GM23248 (cell line): ENCODE measurements around the gene CCDC18. TPM values are rescaled to one million over a fixed set of nuclear protein-coding genes. Genes with fewer than 3 reads are reported as not detected.

Source experiments
- DNase-seq: peaks from one replicate; pipeline ENCODE4 v3.0.0-alpha.2; 2015
- H2AFZ ChIP-seq: fragments of 200-600 bp; sonication (generic); 2 replicates; pipeline ENCODE4 v1.6.1; 2016; ENCODE audit warnings: antibody characterized with exemption
- H3F3A ChIP-seq: fragments of 200-600 bp; sonication (generic); 2 replicates; pipeline ENCODE4 v1.6.1; 2016; ENCODE audit warnings: mild to moderate bottlenecking, antibody characterized with exemption, mixed run types; ENCODE audit not compliant: insufficient read depth
- H3K27ac ChIP-seq: fragments of 200-600 bp; sonication (generic); 2 replicates; pipeline ENCODE4 v1.5.1; 2016; ENCODE audit warnings: mild to moderate bottlenecking
- H3K27me3 ChIP-seq: fragments of 200-600 bp; sonication (generic); replicated peaks from 2 replicates; pipeline ENCODE4 v1.6.1; 2016; ENCODE audit warnings: mild to moderate bottlenecking; ENCODE audit not compliant: insufficient read depth
- H3K36me3 ChIP-seq: fragments of 200-600 bp; sonication (generic); 2 replicates; pipeline ENCODE4 v1.6.1; 2016; ENCODE audit warnings: low read depth, mild to moderate bottlenecking
- H3K4me1 ChIP-seq: fragments of 200-600 bp; sonication (generic); 2 replicates; pipeline ENCODE4 v1.6.1; 2016; ENCODE audit warnings: mild to moderate bottlenecking; ENCODE audit not compliant: insufficient read depth
- H3K4me2 ChIP-seq: fragments of 200-600 bp; sonication (generic); one replicate; pipeline ENCODE4 v1.6.1; 2016; ENCODE audit warnings: mild to moderate bottlenecking; ENCODE audit not compliant: unreplicated experiment
- H3K4me3 ChIP-seq: fragments of 200-600 bp; sonication (generic); 2 replicates; pipeline ENCODE4 v1.5.1; 2016; ENCODE audit warnings: mild to moderate bottlenecking
- H3K79me2 ChIP-seq: fragments of 200-600 bp; sonication (generic); 2 replicates; pipeline ENCODE4 v1.6.1; 2016; ENCODE audit warnings: mild to moderate bottlenecking; ENCODE audit not compliant: insufficient read depth
- H3K9ac ChIP-seq: fragments of 200-600 bp; sonication (generic); 2 replicates; pipeline ENCODE4 v1.6.1; 2016; ENCODE audit warnings: mild to moderate bottlenecking
- H3K9me2 ChIP-seq: fragments of 200-600 bp; sonication (generic); 2 replicates; pipeline ENCODE4 v1.6.1; 2016; ENCODE audit warnings: mixed run types, mild to moderate bottlenecking, moderate library complexity; ENCODE audit not compliant: insufficient read depth
- H3K9me3 ChIP-seq: fragments of 200-600 bp; sonication (generic); one replicate; pipeline ENCODE4 v1.6.1; 2017; ENCODE audit warnings: low read depth
- H4K20me1 ChIP-seq: fragments of 200-600 bp; sonication (generic); 2 replicates; pipeline ENCODE4 v1.6.0; 2016; ENCODE audit not compliant: insufficient read depth
- EZH2 ChIP-seq: fragments of 200-600 bp; sonication (generic); IDR thresholded peaks from 2 replicates; pipeline ENCODE4 v1.6.1; 2018; ENCODE audit warnings: antibody characterized with exemption, mild to moderate bottlenecking; ENCODE audit not compliant: insufficient read depth, poor library complexity, severe bottlenecking
- EZH2phosphoT487 ChIP-seq: fragments of 200-600 bp; sonication (generic); IDR thresholded peaks from 2 replicates; pipeline ENCODE4 v1.6.1; 2018; ENCODE audit warnings: antibody characterized with exemption, moderate library complexity, mild to moderate bottlenecking, low read depth; ENCODE audit not compliant: insufficient read depth
- WGBS, 2 experiments: methylation state at CpG; one replicate each; pipeline ENCODE4 v1.1.6; 2015 to 2017; ENCODE audit warnings: low lambda C conversion rate in 2 of 2, low coverage in 1 of 2; ENCODE audit errors: missing lambda C conversion rate in 2 of 2; 5-methylcytosine and 5-hydroxymethylcytosine counted together
- in situ Hi-C: fragments of 300-500 bp; cut with MboI; formaldehyde crosslinking; loops from 2 replicates; pipeline ENCODE4 v1.15.0; 2020
- polyA plus RNA-seq: library from polyadenylated mRNA; unstranded; fragments of >200 nt; fragmentation: Nextera tagmentation; extraction: Ambion mirVana; gene quantifications from 2 replicates; pipeline ENCODE4 v1.2.1, GENCODE V29; 2016
- total RNA-seq: library from RNA; depleted of rRNA; stranded (reverse); fragments of >200 nt; shearing (Covaris generic); gene quantifications from 2 replicates; pipeline ENCODE4 v1.2.3, GENCODE V29; 2014

The CCDC18 gene
- total and polyA plus RNA-seq, 2 experiments from 2014 or later: 5.7 to 7.8 TPM

- no peaks in the 10 kb centered on the region for H4K20me1 ChIP-seq
- H3K9ac ChIP-seq: no peak overlapping the region
- no peaks in the 10 kb centered on the region for H3K27me3 ChIP-seq
- H3K9me3 ChIP-seq: no peaks in the 10 kb centered on the region
- H3F3A ChIP-seq: no peaks in the 10 kb centered on the region
- 6 to 7% methylated on average over 1 of the region's 1 CpG for WGBS, 2 experiments
- H3K27ac ChIP-seq: no peak overlapping the region
- DNase-seq: no peak
- no peaks in the 10 kb centered on the region for H3K9me2 ChIP-seq
- in situ Hi-C loops: no loop called here
- H3K79me2 ChIP-seq: no peaks in the 10 kb centered on the region
- no peaks in the 10 kb centered on the region for H3K36me3 ChIP-seq
- H3K4me3 ChIP-seq: no peak overlapping the region
- no peak overlapping the region for H3K4me2 ChIP-seq
- peaks cover 7% of the 10 kb centered on the region; the same call in 1 of the 2 replicates for H3K4me1 ChIP-seq
- H2AFZ ChIP-seq: no peak overlapping the region
- TF ChIP-seq EZH2 (no peak), EZH2phosphoT487 (no peak)
These were observed 64.0 kb downstream of the CCDC18 start for GRCh38 chr1:93244298-93245069.

GRCh38 chr1:93251966-93252365, 71.4 kb downstream of the CCDC18 start:
- WGBS, 2 experiments: 95 to 100% methylated on average over 1 of the region's 1 CpG
- H3K27ac ChIP-seq: no peak overlapping the region
- H3K9ac ChIP-seq: no peak overlapping the region
- no peak overlapping the region for H3K4me3 ChIP-seq
- DNase-seq: no peak
- no peaks in the 10 kb centered on the region for H3F3A ChIP-seq
- no peaks in the 10 kb centered on the region for H4K20me1 ChIP-seq
- H3K9me2 ChIP-seq: no peaks in the 10 kb centered on the region
- no peaks in the 10 kb centered on the region for H3K79me2 ChIP-seq
- H3K27me3 ChIP-seq: no peaks in the 10 kb centered on the region
- in situ Hi-C loops: no loop called here
- TF ChIP-seq EZH2phosphoT487 (no peak), EZH2 (no peak)
- H2AFZ ChIP-seq: no peak overlapping the region
- H3K4me1 ChIP-seq: peaks cover 7% of the 10 kb centered on the region
- H3K36me3 ChIP-seq: 0 out of 2 replicates have a peak, but pooled peaks cover 6% of the 10 kb centered on the region
- no peaks in the 10 kb centered on the region for H3K9me3 ChIP-seq
- H3K4me2 ChIP-seq: no peak overlapping the region

- Histone ChIP-seq H3K4me2 (no peak overlapping the region), H3K27ac (no peak overlapping the region), H4K20me1 (no peaks in the 10 kb centered on the region), H2AFZ (no peak overlapping the region), H3K36me3 (0 out of 2 replicates have a peak, but pooled peaks cover 6% of the 10 kb centered on the region), H3K9ac (no peak overlapping the region), H3K79me2 (no peaks in the 10 kb centered on the region), H3K4me3 (no peak overlapping the region), H3K9me3 (no peaks in the 10 kb centered on the region), H3K27me3 (no peaks in the 10 kb centered on the region), H3K4me1 (peaks cover 7% of the 10 kb centered on the region), H3F3A (no peaks in the 10 kb centered on the region), H3K9me2 (no peaks in the 10 kb centered on the region)
- in situ Hi-C loops: no loop called here
- TF ChIP-seq EZH2 (no peak), EZH2phosphoT487 (no peak)
- WGBS, 2 experiments: 100% methylated on average over 2 of the region's 2 CpGs
- DNase-seq: no peak
These were observed 72.1 kb downstream of the CCDC18 start for GRCh38 chr1:93252598-93252997.

- TF ChIP-seq EZH2phosphoT487 (no peak), EZH2 (no peak)
- H3K4me1 ChIP-seq: peaks cover 7% of the 10 kb centered on the region
These were observed 73.0 kb downstream of the CCDC18 start for GRCh38 chr1:93253516-93253915.

More at GRCh38 chr1:93253516-93253915, 73.0 kb downstream of the CCDC18 start:
- DNase-seq: no peak
- 66 to 69% methylated on average over 3 of the region's 3 CpGs for WGBS, 2 experiments
- H3K4me2 ChIP-seq: no peak overlapping the region
- no peaks in the 10 kb centered on the region for H3K79me2 ChIP-seq
- H3K9ac ChIP-seq: no peak overlapping the region
- H3F3A ChIP-seq: no peaks in the 10 kb centered on the region
- H3K4me3 ChIP-seq: no peak overlapping the region
- H3K27me3 ChIP-seq: no peaks in the 10 kb centered on the region
- no peak overlapping the region for H3K27ac ChIP-seq
- H3K9me3 ChIP-seq: no peaks in the 10 kb centered on the region
- H3K36me3 ChIP-seq: 0 out of 2 replicates have a peak, but pooled peaks cover 7% of the 10 kb centered on the region
- H3K9me2 ChIP-seq: no peaks in the 10 kb centered on the region
- in situ Hi-C loops: no loop called here
- H4K20me1 ChIP-seq: no peaks in the 10 kb centered on the region
- no peak overlapping the region for H2AFZ ChIP-seq
